Effector memory CD8-positive, alpha-beta T cell (primary cell): ENCODE results near the gene PRKD1.

ENCODE experiments used
- ATAC-seq: fragments of 150-1000 bp; cut with Tn5 transposase; replicated peaks from 2 replicates; pipeline ENCODE4 v1.10.0; 2021; ENCODE audit warnings: mild to moderate bottlenecking, moderate library complexity
- DNase-seq, 3 experiments: peaks; one replicate each; pipeline ENCODE4 v3.0.0; 2021
- H3K27ac Mint-ChIP-seq, 2 donors: one replicate each; pipeline ENCODE4 v1.8.0; 2022; ENCODE audit warnings: mild to moderate bottlenecking in 2 of 2, mixed read lengths in 2 of 2, moderate library complexity in 2 of 2
- H3K27me3 Mint-ChIP-seq, 2 donors: one replicate each; pipeline ENCODE4 v1.8.0; 2022; ENCODE audit warnings: mixed read lengths in 2 of 2
- H3K36me3 Mint-ChIP-seq: one replicate; pipeline ENCODE4 v1.8.0; 2022; ENCODE audit warnings: mild to moderate bottlenecking, moderate library complexity, mixed read lengths; ENCODE audit not compliant: insufficient read depth
- H3K4me1 Mint-ChIP-seq, 2 donors: one replicate each; pipeline ENCODE4 v1.8.0; 2022; ENCODE audit warnings: low read depth in 2 of 2, mixed read lengths in 2 of 2
- H3K4me3 Mint-ChIP-seq, 2 donors: one replicate each; pipeline ENCODE4 v1.8.0; 2022; ENCODE audit warnings: mild to moderate bottlenecking in 2 of 2, mixed read lengths in 2 of 2, moderate library complexity in 2 of 2
- H3K9me3 Mint-ChIP-seq, 2 donors: one replicate each; pipeline ENCODE4 v1.8.0; 2022; ENCODE audit warnings: mixed read lengths in 2 of 2
- total RNA-seq, 9 experiments: gene quantifications; one replicate each; lab custom pipeline; 2026; lab: John Stamatoyannopoulos, UW

The PRKD1 gene
- total RNA-seq = 0 to 0.78 (median 0) reads per million in 9 experiments

DNA sequence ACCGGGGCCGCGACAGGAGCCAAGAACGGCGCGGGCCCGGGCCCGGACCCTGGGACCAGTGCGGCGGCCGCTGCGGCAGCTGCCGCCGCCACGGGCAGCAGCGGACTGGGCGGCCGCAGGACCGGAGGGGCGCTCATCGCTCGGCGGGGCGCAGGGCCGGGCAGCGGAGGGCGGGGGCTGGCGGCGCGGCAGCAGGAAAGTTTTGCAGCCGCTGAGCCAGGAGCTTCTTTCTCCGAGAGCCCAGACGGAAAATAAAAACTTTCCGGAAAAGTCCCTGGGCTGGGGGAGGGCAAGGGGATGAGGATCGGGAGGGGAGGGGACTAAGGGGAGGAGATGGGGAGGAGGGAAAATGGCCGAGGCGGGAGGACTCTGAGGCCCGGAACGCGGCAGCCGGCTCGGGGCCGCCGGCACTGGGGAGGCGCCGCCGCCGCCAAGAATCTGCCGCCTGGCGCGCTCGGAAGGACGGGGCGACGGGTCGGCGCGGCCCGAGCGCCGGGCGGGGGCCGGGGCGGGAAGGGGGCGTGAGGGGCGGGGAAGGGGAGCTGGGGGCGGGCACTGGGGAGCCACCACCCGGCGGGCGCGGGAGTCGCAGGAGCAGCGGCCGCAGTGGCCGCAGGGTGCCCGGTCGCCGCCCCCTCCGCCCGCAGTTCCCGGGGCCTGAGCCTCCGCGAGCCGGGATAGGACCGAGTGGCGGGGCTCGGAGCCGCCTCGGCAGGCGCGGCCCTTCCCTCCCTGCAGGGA lies at the start of gene PRKD1:
TSS of gene PRKD1 (minus strand) at position 472 of the 741 bp plus-strand sequence.
- Mint-ChIP-seq H3K4me3 (peak within 1 kb of the TSS; percentile 9 to 54), H3K36me3 (no peaks in the 10 kb centered on the region), H3K27ac (no peak within 1 kb of the TSS), H3K9me3 (peaks cover 19 to 31% of the 10 kb centered on the region in 2 donors), H3K4me1 (peaks cover 5 to 6% of the 10 kb centered on the region in 2 donors), H3K27me3 (peaks cover 17 to 31% of the 10 kb centered on the region in 2 donors)
- ATAC-seq (no peak), DNase-seq (no peak)

DNA sequence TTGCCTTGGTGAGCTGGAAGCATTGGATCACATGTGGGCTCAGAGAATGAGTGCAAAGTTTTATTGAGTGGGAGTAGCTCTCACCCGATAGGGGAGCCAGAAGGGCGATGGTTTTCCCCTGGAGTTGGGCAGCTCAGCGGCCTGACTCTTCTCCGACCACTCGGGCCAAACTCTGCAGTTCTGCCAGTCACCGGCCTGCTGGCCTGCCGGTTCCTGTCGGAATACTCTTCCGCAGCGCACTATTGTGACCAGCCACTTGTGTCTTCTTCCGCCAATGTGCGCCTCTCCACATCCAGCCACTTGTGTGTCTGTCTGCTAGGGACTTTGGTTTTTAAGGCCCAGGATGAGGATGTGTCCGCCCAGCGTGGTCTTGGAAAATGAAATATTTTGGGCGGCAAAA lies 43.5 kb upstream of the PRKD1 start:
- DNase-seq (no peak), ATAC-seq (no peak)
- Mint-ChIP-seq H3K4me1 (no peaks in the 10 kb centered on the region), H3K4me3 (no peak overlapping the region), H3K36me3 (peaks cover 3% of the 10 kb centered on the region), H3K27ac (no peak overlapping the region), H3K27me3 (no peaks in the 10 kb centered on the region), H3K9me3 (peaks cover 18 to 33% of the 10 kb centered on the region in 2 donors)

DNA sequence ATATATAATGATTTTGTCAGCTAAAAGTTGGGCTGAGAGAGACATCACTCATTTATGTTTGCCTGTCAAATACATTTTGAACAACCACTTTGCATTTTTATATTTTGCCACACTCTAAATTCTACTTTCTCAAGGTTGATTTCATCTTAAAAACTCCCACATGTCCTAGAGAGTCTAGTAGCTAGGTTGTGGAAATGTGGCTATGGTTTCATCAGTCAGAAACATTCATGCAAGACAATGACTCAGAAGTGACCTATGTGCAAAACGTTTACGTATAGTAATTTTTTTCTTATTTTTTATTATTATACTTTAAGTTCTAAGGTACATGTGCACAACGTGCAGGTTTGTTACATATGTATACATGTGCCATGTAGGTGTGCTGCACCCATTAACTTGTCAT lies 27.4 kb upstream of the PRKD1 start:
- no peak for ATAC-seq
- DNase-seq = no peak
- Mint-ChIP-seq H3K36me3 (no peaks in the 10 kb centered on the region), H3K27me3 (no peaks in the 10 kb centered on the region), H3K4me1 (no peaks in the 10 kb centered on the region), H3K9me3 (peaks cover 11 to 22% of the 10 kb centered on the region in 2 donors), H3K27ac (no peak overlapping the region), H3K4me3 (no peak overlapping the region)

DNA sequence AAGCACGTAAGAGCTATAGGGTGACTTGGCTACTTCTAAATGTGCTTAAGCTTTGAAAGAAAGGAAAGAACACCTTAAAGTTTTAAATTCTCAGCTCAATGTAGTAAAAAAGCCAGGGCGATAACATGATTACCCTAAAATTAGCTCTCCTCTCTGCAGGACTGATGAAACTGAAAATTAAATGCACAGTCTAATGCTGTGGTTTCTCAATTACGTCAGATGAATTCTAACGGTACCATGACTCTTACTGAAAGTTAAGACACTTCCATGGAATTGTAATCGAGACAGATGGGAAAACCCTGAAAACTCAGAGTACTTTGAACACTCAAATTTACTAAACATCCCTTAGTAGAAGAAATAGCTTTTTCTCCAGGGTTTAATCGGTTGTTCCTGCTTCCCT lies 25.9 kb upstream of the PRKD1 start:
- ATAC-seq = no peak
- Mint-ChIP-seq H3K4me1 (no peaks in the 10 kb centered on the region), H3K9me3 (peaks cover 8 to 18% of the 10 kb centered on the region in 2 donors), H3K27ac (no peak overlapping the region), H3K4me3 (no peak overlapping the region), H3K36me3 (no peaks in the 10 kb centered on the region), H3K27me3 (no peaks in the 10 kb centered on the region)
- no peak for DNase-seq

DNA sequence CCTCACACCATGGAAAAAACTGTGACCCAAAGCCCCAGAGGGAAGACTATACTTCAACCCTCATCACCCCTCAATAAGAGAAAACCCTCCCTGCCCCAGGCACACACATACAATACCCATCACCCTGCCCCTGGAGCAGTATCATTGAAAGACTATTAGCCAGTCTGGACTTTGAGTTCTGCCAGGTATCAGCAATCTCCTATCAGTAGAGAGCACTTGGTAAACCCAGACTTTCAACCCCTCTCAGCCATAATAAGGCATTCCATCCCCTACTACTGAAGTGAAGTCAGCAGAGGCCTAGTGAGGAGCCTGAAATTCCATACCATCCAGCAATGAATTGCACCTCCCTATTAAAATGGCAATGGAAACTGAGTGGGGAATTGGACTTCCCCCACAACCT lies 16.4 kb upstream of the PRKD1 start:
- ATAC-seq (no peak), DNase-seq (no peak)
- H3K4me3 Mint-ChIP-seq = no peak overlapping the region
- H3K36me3 Mint-ChIP-seq = no peaks in the 10 kb centered on the region
- no peak overlapping the region for H3K27ac Mint-ChIP-seq
- H3K27me3 Mint-ChIP-seq = no peaks in the 10 kb centered on the region
- H3K9me3 Mint-ChIP-seq = peaks cover 4 to 8% of the 10 kb centered on the region in 2 donors
- H3K4me1 Mint-ChIP-seq = no peaks in the 10 kb centered on the region

DNA sequence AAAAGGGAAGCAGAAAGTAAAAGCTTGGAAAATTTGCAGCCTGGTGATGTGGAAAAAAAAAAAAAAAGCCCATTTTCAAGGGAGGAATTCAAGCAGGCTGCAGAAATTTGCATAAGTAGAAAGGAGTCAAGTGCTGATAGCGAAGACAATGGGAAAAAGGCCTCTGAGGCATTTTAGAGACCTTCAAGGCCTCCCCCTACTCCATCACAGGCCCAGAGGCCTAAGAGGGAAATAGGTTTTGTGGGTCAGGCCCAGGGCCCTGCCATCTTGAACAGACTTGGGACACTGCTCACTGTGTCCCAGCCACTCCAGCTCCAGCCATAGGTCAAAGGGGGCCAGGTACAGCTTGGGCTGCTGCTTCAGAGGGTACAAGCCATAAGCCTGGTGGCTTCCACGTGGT lies 13.8 kb upstream of the PRKD1 start:
- no peaks in the 10 kb centered on the region for H3K4me1 Mint-ChIP-seq
- DNase-seq (no peak), ATAC-seq (no peak)
- no peak overlapping the region for H3K27ac Mint-ChIP-seq
- H3K36me3 Mint-ChIP-seq = no peaks in the 10 kb centered on the region
- H3K4me3 Mint-ChIP-seq = no peak overlapping the region
- no peaks in the 10 kb centered on the region for H3K27me3 Mint-ChIP-seq
- peaks cover 4 to 8% of the 10 kb centered on the region in 2 donors for H3K9me3 Mint-ChIP-seq

DNA sequence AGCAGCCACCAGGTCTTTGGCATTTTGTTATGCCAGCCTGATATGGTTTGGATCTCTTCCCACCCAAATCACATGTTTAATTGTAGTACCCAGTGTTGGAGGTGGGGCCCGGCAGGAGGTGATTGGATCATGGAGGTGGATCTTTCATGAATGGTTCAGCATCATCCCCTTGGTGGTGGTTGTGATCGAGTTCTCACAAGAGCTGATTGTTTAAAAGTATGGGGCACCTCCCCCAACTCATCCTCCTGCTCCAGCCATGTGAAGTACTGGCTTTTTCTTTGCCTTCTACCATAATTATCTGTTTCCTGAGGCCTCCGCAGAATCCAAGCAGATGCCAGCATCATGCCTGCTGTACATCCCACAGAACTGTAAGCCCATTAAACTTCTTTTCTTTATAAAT lies 12.8 kb upstream of the PRKD1 start:
- no peaks in the 10 kb centered on the region for H3K27me3 Mint-ChIP-seq
- no peak overlapping the region for H3K4me3 Mint-ChIP-seq
- DNase-seq (no peak), ATAC-seq (no peak)
- no peak overlapping the region for H3K27ac Mint-ChIP-seq
- H3K9me3 Mint-ChIP-seq = peaks cover 4 to 8% of the 10 kb centered on the region in 2 donors
- H3K36me3 Mint-ChIP-seq = no peaks in the 10 kb centered on the region
- H3K4me1 Mint-ChIP-seq = no peaks in the 10 kb centered on the region

DNA sequence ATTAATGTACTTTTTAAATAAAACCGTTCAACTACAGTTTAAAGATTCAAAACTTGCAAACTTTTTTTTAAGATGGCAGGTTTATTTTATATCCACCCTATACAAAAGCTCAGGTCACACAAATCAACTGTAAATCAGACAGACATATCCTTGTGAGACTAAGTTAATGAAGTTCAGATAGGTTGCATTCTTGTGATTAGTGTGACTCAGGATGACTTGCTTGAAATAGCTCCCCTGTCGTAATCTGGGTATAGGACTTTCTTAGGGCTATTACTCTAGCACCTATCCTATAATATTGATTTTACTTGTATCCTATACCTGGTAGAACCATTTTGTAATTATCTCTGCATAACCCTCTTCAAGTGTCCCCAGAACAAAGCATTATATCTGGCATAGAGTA lies 9.5 kb upstream of the PRKD1 start:
- Mint-ChIP-seq H3K4me1 (no peaks in the 10 kb centered on the region), H3K4me3 (no peak overlapping the region), H3K27ac (no peak overlapping the region), H3K9me3 (peaks cover 0 to 1% of the 10 kb centered on the region in 2 donors), H3K27me3 (no peaks in the 10 kb centered on the region), H3K36me3 (no peaks in the 10 kb centered on the region)
- DNase-seq (no peak), ATAC-seq (no peak)

DNA sequence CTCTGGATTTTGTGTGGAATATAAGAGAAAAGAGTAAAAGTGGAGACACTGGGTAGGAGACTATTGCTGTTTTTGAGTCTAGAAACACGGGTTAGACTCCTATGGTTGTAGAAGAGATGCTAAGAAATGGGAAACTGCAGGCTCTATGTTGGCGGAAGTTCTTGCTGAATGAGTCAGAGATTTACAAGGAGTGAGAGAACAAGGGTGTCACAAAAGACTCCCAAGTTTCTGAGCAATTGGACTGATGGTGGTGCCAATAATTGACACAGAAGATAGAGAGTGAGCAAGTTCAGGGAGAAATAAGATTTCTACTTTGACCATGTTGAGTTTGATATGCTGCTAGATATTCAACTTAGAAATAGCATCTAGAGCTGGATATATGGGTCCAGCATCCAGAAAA lies 2.6 kb upstream of the PRKD1 start:
- peaks cover 19 to 31% of the 10 kb centered on the region in 2 donors for H3K9me3 Mint-ChIP-seq
- peaks cover 5 to 6% of the 10 kb centered on the region in 2 donors for H3K4me1 Mint-ChIP-seq
- DNase-seq (no peak), ATAC-seq (no peak)
- no peaks in the 10 kb centered on the region for H3K36me3 Mint-ChIP-seq
- H3K27me3 Mint-ChIP-seq = peaks cover 17 to 27% of the 10 kb centered on the region in 2 donors
- no peak overlapping the region for H3K4me3 Mint-ChIP-seq
- no peak overlapping the region for H3K27ac Mint-ChIP-seq

DNA sequence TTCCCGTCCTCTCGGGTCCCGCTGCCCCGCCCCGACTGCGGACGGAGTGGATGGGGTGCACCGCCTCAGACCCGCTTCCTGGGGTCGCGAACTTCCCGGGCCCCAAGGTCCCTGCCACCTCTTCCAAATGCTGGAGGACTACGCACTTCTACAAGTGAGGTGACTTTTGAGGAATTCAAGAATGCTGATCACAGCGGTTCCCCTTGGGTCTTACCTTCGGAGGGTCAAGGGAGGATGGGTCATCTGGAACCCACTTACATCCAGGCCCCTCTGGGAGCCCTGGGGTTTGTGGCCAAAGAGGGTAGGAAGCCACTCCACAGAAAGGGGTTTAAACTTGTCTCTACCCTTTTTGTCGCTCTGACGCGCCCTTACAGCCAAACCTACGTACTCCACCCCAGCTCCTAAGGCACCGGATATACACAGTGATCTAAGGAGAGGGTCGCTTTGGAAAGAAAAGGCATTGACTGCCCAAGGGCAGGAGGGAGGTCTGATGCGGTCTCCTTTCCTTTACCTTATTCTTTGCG lies 532 bp upstream of the PRKD1 start:
- H3K27ac Mint-ChIP-seq = no peak overlapping the region
- H3K4me3 Mint-ChIP-seq = no peak overlapping the region
- H3K9me3 Mint-ChIP-seq = peaks cover 19 to 31% of the 10 kb centered on the region in 2 donors
- H3K27me3 Mint-ChIP-seq = peaks cover 17 to 31% of the 10 kb centered on the region in 2 donors
- H3K36me3 Mint-ChIP-seq = no peaks in the 10 kb centered on the region
- no peak for DNase-seq
- peaks cover 5 to 6% of the 10 kb centered on the region in 2 donors for H3K4me1 Mint-ChIP-seq
- no peak for ATAC-seq

DNA sequence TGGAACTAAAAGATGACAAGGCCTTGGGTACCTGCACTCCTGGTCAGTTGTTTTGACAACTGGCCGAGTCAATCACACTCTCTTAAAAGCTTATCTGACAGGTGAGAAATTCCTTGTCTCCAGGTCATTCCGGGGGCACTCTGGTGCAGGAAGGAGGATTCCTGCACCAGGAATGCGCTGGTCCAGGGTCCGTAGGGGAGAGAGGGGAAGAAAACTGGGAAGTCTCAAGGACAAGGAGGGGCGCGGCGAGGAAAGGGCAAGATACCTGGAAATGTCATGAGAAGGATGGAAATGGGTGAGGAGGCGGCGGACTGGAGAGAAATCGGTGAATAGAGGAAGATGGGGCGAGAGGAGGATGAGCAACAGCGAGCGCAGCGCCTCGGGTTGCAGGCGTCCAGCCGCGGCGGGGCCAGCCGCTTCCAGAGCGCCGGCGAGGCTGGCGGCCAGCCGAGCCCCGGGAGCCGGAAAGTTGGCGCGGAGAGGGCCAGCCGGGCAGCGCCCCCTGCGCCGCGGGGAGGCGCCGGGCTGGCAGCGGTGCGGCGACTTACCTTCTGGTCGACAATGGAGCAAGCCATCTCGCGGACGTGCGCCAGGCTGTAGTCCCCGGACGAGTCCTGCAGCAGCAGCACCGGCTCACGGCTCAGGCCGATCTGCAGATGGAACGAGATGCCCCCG lies 809 bp downstream of the PRKD1 start:
- DNase-seq (no peak), ATAC-seq (no peak)
- H3K4me1 Mint-ChIP-seq = peaks cover 5 to 6% of the 10 kb centered on the region in 2 donors
- no peak overlapping the region for H3K27ac Mint-ChIP-seq
- H3K4me3 Mint-ChIP-seq = peak overlapping the region; percentile 9 to 54
- H3K27me3 Mint-ChIP-seq = peaks cover 17 to 31% of the 10 kb centered on the region in 2 donors
- peaks cover 19 to 31% of the 10 kb centered on the region in 2 donors for H3K9me3 Mint-ChIP-seq
- no peaks in the 10 kb centered on the region for H3K36me3 Mint-ChIP-seq

DNA sequence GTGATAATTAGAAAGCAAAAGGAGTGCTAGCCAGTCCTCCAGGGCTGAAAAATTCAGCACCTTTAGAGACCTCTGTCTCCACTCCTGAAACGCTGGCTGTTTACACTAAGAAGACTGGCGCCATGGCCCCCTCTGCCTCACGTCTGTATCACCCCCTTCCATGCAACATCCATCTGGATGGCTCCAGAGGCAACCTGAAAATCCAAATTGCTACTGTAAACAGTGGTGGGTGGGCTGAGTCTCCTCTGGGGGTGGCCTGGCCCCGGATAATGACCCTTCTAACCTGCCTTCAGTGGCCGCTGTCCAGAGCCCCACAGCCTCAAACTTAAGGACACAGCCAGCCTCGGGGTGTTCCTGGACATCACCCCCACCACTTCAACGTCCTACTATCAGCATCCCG lies 1.4 kb downstream of the PRKD1 start:
- H3K4me1 Mint-ChIP-seq = peaks cover 5 to 6% of the 10 kb centered on the region in 2 donors
- H3K27me3 Mint-ChIP-seq = peaks cover 17 to 31% of the 10 kb centered on the region in 2 donors
- H3K9me3 Mint-ChIP-seq = peaks cover 19 to 31% of the 10 kb centered on the region in 2 donors
- DNase-seq (no peak), ATAC-seq (no peak)
- no peak overlapping the region for H3K27ac Mint-ChIP-seq
- H3K4me3 Mint-ChIP-seq = peak overlapping the region; percentile 9 to 54
- no peaks in the 10 kb centered on the region for H3K36me3 Mint-ChIP-seq

DNA sequence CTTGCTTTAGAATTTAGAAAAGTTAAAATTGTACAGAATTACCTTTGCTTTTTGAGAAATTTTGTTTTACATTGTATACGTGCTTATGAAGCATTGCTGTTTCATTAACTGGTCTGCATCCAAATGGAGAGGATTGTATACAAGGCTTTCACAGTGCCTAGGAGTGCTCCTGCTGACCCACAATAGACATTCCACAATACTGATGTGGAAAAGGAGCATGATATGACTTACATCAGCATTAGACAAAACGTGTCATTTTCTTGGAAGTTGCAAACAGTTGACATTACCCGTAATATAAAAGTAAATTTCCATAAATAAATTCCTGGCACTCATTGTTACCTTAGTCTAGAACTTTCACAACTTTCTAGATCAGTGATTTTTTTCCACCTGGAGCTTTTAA lies 1.9 kb downstream of the PRKD1 start:
- Mint-ChIP-seq H3K4me1 (peaks cover 5 to 6% of the 10 kb centered on the region in 2 donors), H3K4me3 (no peak overlapping the region), H3K36me3 (no peaks in the 10 kb centered on the region), H3K27me3 (peaks cover 17 to 31% of the 10 kb centered on the region in 2 donors), H3K9me3 (peaks cover 18 to 28% of the 10 kb centered on the region in 2 donors), H3K27ac (no peak overlapping the region)
- ATAC-seq (no peak), DNase-seq (no peak)
